Measurements from ENCODE around the gene CACNA2D3.

CACNA2D3 gene

GRCh38 chr3:55036883-55037577 is 914.7 kb downstream of the CACNA2D3 start:
- no peak for TF ChIP-seq CTCF (IDR thresholded peaks at IDR 0.05; ENCODE audit: extremely low read depth, missing control alignments)

GRCh38 chr3:55042591-55042990 is 920.2 kb downstream of the CACNA2D3 start:
- no peak for TF ChIP-seq CTCF (IDR thresholded peaks at IDR 0.05; ENCODE audit: extremely low read depth, missing control alignments)
- DNase-seq (ENCODE audit: low spot score), result no peak

More at GRCh38 chr3:55036883-55037577, 914.7 kb downstream of the CACNA2D3 start:
- no peak for DNase-seq (ENCODE audit: low spot score)

- DNase-seq (ENCODE audit: low spot score), result no peak
- no peak for TF ChIP-seq CTCF (IDR thresholded peaks at IDR 0.05; ENCODE audit: extremely low read depth, missing control alignments)
Measured at GRCh38 chr3:55044486-55044885, 922.1 kb downstream of the CACNA2D3 start.

GRCh38 chr3:55059027-55059629 is 936.8 kb downstream of the CACNA2D3 start:
- no peak for DNase-seq (ENCODE audit: low spot score)
- no peak for TF ChIP-seq CTCF (IDR thresholded peaks at IDR 0.05; ENCODE audit: extremely low read depth, missing control alignments)

GRCh38 chr3:55060896-55061719 is 938.8 kb downstream of the CACNA2D3 start:
- no peak for TF ChIP-seq CTCF (IDR thresholded peaks at IDR 0.05; ENCODE audit: extremely low read depth, missing control alignments)
- no peak for DNase-seq (ENCODE audit: low spot score)

GRCh38 chr3:55061720-55062034 is 939.3 kb downstream of the CACNA2D3 start:
- no peak for DNase-seq (ENCODE audit: low spot score)
- TF ChIP-seq CTCF (IDR thresholded peaks at IDR 0.05; ENCODE audit: extremely low read depth, missing control alignments), result no peak

- no peak for TF ChIP-seq CTCF (IDR thresholded peaks at IDR 0.05; ENCODE audit: extremely low read depth, missing control alignments)
Measured at GRCh38 chr3:55064164-55064563, 941.8 kb downstream of the CACNA2D3 start.

More at GRCh38 chr3:55064164-55064563, 941.8 kb downstream of the CACNA2D3 start:
- no peak for DNase-seq (ENCODE audit: low spot score)
